CD4-positive, alpha-beta T cell treated with Interleukin-6 for 4 hours (primary cell): ENCODE data around the gene HOXA5.

Experiments used
- DNase-seq: peaks from one replicate; pipeline ENCODE4 v3.0.0-alpha.2; 2020; ENCODE audit warnings: mixed read lengths

The HOXA5 gene

GRCh38 chr7:27092819-27093110 is 50.7 kb downstream of the HOXA5 start:
- DNase-seq = no peak

- no peak for DNase-seq
Measured at GRCh38 chr7:27091941-27092818, 51.3 kb downstream of the HOXA5 start.

- no peak for DNase-seq
Measured at GRCh38 chr7:27091105-27091504, 52.4 kb downstream of the HOXA5 start.
